WTC11 (cell line): ENCODE measurements around the gene ABR. TPM values are rescaled to one million over a fixed set of nuclear protein-coding genes. Genes with fewer than 3 reads are reported as not detected.

Experiments
- ATAC-seq: fragments of 200-7000 bp; cut with Tn5 transposase; 2 replicates; pipeline ENCODE4 v1.10.0; 2021; ENCODE audit warnings: mild to moderate bottlenecking, moderate library complexity
- CTCF ChIA-PET: fragments of 300-600 bp; sonication (Branson Sonifier 250); formaldehyde crosslinking; loops from one replicate; lab custom pipeline; 2021; ENCODE audit warnings: antibody characterized with exemption; lab: Charles Lee
- POLR2A ChIA-PET: fragments of 350-600 bp; sonication (Branson Sonifier 250); formaldehyde crosslinking; loops from one replicate; lab custom pipeline; 2021; ENCODE audit warnings: antibody characterized with exemption; lab: Charles Lee
- DNase-seq: peaks from one replicate; pipeline ENCODE4 v3.0.0; 2021; ENCODE audit warnings: low spot score
- H3K27ac Mint-ChIP-seq: 2 replicates; pipeline ENCODE4 v1.8.0; 2021; ENCODE audit warnings: mixed read lengths
- H3K27me3 Mint-ChIP-seq: 2 replicates; pipeline ENCODE4 v1.8.0; 2021; ENCODE audit warnings: low read depth, mild to moderate bottlenecking, moderate library complexity, mixed read lengths
- H3K36me3 Mint-ChIP-seq: 2 replicates; pipeline ENCODE4 v1.8.0; 2021; ENCODE audit warnings: mixed read lengths
- H3K4me1 Mint-ChIP-seq: 2 replicates; pipeline ENCODE4 v1.8.0; 2022; ENCODE audit warnings: mixed read lengths
- H3K4me3 Mint-ChIP-seq: 2 replicates; pipeline ENCODE4 v1.8.0; 2021; ENCODE audit warnings: mild to moderate bottlenecking, moderate library complexity, mixed read lengths
- H3K9me3 Mint-ChIP-seq: 2 replicates; pipeline ENCODE4 v1.8.0; 2021; ENCODE audit warnings: mixed read lengths
- ATF2 ChIP-seq: sonication (generic); formaldehyde crosslinking; IDR thresholded peaks from 2 replicates; pipeline ENCODE4 v1.8.1; 2022; ENCODE audit warnings: low read depth, missing genetic modification reagents, borderline replicate concordance
- CBFB ChIP-seq: sonication (generic); formaldehyde crosslinking; IDR thresholded peaks from 2 replicates; pipeline ENCODE4 v1.8.1; 2022; ENCODE audit warnings: mild to moderate bottlenecking, low read depth, missing genetic modification reagents
- CDX4 ChIP-seq: fragments of 250-450 bp; sonication (Bioruptor Pico); IDR thresholded peaks from 2 replicates; pipeline ENCODE4 v1.9.0; 2021; ENCODE audit warnings: moderate library complexity, mild to moderate bottlenecking, inconsistent platforms, borderline replicate concordance
- CREB1 ChIP-seq: sonication (generic); formaldehyde crosslinking; IDR thresholded peaks from 2 replicates; pipeline ENCODE4 v1.8.0; 2023; ENCODE audit warnings: mild to moderate bottlenecking, missing genetic modification reagents
- ETV6 ChIP-seq: sonication (generic); formaldehyde crosslinking; IDR thresholded peaks from 2 replicates; pipeline ENCODE4 v1.8.1; 2022; ENCODE audit warnings: mild to moderate bottlenecking, missing genetic modification reagents
- FOXJ3 ChIP-seq: sonication (generic); formaldehyde crosslinking; IDR thresholded peaks from 2 replicates; pipeline ENCODE4 v1.9.0; 2021; ENCODE audit warnings: missing genetic modification reagents, mild to moderate bottlenecking, borderline replicate concordance
- FOXK1 ChIP-seq: sonication (generic); formaldehyde crosslinking; IDR thresholded peaks from 2 replicates; pipeline ENCODE4 v1.8.0; 2022; ENCODE audit warnings: mild to moderate bottlenecking, moderate library complexity, missing genetic modification reagents
- FOXP1 ChIP-seq: sonication (generic); formaldehyde crosslinking; IDR thresholded peaks from 2 replicates; pipeline ENCODE4 v1.8.0; 2022; ENCODE audit warnings: missing genetic modification reagents, mild to moderate bottlenecking, moderate library complexity, borderline replicate concordance
- MAX ChIP-seq: sonication (generic); formaldehyde crosslinking; IDR thresholded peaks from 2 replicates; pipeline ENCODE4 v1.8.0; 2022; ENCODE audit warnings: mild to moderate bottlenecking, missing genetic modification reagents
- NFE2L1 ChIP-seq: sonication (generic); formaldehyde crosslinking; IDR thresholded peaks from 2 replicates; pipeline ENCODE4 v1.8.1; 2023; ENCODE audit warnings: missing genetic modification reagents
- NFYB ChIP-seq: sonication (generic); formaldehyde crosslinking; conservative IDR thresholded peaks from 2 replicates; pipeline ENCODE4 v1.8.0; 2022; ENCODE audit warnings: low read depth, missing genetic modification reagents
- PREB ChIP-seq: sonication (generic); formaldehyde crosslinking; IDR thresholded peaks from 2 replicates; pipeline ENCODE4 v1.8.1; 2022; ENCODE audit warnings: mild to moderate bottlenecking, missing genetic modification reagents, moderate library complexity, borderline replicate concordance
- ZBTB43 ChIP-seq: sonication (generic); formaldehyde crosslinking; IDR thresholded peaks from 2 replicates; pipeline ENCODE4 v1.8.1; 2023; ENCODE audit warnings: mild to moderate bottlenecking, missing genetic modification reagents
- ZNF138 ChIP-seq: sonication (generic); formaldehyde crosslinking; conservative IDR thresholded peaks from 2 replicates; pipeline ENCODE4 v1.8.1; 2022; ENCODE audit warnings: mild to moderate bottlenecking, moderate library complexity, missing genetic modification reagents
- ZNF532 ChIP-seq: fragments of 250-450 bp; sonication (Bioruptor Pico); IDR thresholded peaks from 2 replicates; pipeline ENCODE4 v1.9.0; 2021; ENCODE audit warnings: mild to moderate bottlenecking, borderline replicate concordance
- total RNA-seq: library from RNA; stranded (reverse); gene quantifications from 3 replicates; pipeline ENCODE4 v1.2.3, GENCODE V29; 2021
- TF ChIP-seq, protein P1 (sequence below): sonication (generic); formaldehyde crosslinking; IDR thresholded peaks from 2 replicates; pipeline ENCODE4 v1.8.1; 2022; ENCODE audit warnings: mild to moderate bottlenecking, moderate library complexity, missing genetic modification reagents
- TF ChIP-seq, protein P2 (sequence below): sonication (generic); formaldehyde crosslinking; IDR thresholded peaks from 2 replicates; pipeline ENCODE4 v1.8.1; 2023; ENCODE audit warnings: mild to moderate bottlenecking, missing genetic modification reagents, moderate library complexity
- TF ChIP-seq, protein P3 (sequence below): sonication (generic); formaldehyde crosslinking; IDR thresholded peaks from 2 replicates; pipeline ENCODE4 v1.8.1; 2023; ENCODE audit warnings: mild to moderate bottlenecking, missing genetic modification reagents

Gene ABR
- total RNA-seq, 1 experiment from 2014 or later: 38.0 TPM

DNA sequence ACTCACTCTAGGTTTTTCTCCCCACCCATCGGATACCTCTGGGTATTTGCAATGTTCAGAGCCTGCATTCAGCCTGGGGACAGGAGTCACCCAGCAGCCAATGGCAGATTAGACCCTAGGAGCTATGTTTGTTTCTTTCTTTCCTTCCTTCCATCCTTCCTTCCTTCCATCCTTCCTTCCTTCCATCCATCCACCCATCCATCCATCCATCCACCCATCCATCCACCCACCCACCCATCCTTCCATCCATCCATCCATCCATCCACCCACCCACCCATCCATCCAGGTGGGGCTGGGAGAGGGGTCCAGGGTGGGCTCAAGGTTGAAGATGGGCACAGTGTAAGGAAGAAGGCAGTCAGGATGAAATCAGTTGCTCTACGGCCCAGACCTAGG, 142.9 kb downstream of the ABR start (continued):
- no peak for TF ChIP-seq FOXP1 (CRISPR knock-in tag)
- no peak for TF ChIP-seq FOXK1
- TF ChIP-seq, protein P1, sequence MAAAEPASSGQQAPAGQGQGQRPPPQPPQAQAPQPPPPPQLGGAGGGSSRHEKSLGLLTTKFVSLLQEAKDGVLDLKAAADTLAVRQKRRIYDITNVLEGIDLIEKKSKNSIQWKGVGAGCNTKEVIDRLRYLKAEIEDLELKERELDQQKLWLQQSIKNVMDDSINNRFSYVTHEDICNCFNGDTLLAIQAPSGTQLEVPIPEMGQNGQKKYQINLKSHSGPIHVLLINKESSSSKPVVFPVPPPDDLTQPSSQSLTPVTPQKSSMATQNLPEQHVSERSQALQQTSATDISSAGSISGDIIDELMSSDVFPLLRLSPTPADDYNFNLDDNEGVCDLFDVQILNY: no peak
- TF ChIP-seq CREB1 (CRISPR knock-in tag): no peak
- no peak for TF ChIP-seq ZNF532 (CRISPR knock-in tag)

- Mint-ChIP-seq H3K4me3 (no peak overlapping the region), H3K9me3 (no peaks in the 10 kb centered on the region), H3K27me3 (peaks cover 12% of the 10 kb centered on the region), H3K36me3 (no peaks in the 10 kb centered on the region), H3K27ac (no peak overlapping the region), H3K4me1 (peaks cover 8% of the 10 kb centered on the region)
- ChIA-PET POLR2A (no interaction called here), CTCF (interaction anchor here (2.4 to 5.4 kb wide), 2 partner anchors 20 to 22 kb away, joined by 9 to 29 read pairs; no protein-coding TSS in a partner anchor)
- DNase-seq (no peak), ATAC-seq (no peak)
- TF ChIP-seq NFE2L1: no peak
- no peak for TF ChIP-seq NFYB (CRISPR knock-in tag)
- TF ChIP-seq, protein P2, sequence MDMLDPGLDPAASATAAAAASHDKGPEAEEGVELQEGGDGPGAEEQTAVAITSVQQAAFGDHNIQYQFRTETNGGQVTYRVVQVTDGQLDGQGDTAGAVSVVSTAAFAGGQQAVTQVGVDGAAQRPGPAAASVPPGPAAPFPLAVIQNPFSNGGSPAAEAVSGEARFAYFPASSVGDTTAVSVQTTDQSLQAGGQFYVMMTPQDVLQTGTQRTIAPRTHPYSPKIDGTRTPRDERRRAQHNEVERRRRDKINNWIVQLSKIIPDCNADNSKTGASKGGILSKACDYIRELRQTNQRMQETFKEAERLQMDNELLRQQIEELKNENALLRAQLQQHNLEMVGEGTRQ (CRISPR knock-in tag): no peak
- TF ChIP-seq FOXK1: no peak
- TF ChIP-seq ZNF138 (CRISPR knock-in tag): no peak
- TF ChIP-seq CDX4: no peak
- TF ChIP-seq MAX: no peak
Measured at GRCh38 chr17:1036171-1036844, 143.5 kb downstream of the ABR start.

DNA sequence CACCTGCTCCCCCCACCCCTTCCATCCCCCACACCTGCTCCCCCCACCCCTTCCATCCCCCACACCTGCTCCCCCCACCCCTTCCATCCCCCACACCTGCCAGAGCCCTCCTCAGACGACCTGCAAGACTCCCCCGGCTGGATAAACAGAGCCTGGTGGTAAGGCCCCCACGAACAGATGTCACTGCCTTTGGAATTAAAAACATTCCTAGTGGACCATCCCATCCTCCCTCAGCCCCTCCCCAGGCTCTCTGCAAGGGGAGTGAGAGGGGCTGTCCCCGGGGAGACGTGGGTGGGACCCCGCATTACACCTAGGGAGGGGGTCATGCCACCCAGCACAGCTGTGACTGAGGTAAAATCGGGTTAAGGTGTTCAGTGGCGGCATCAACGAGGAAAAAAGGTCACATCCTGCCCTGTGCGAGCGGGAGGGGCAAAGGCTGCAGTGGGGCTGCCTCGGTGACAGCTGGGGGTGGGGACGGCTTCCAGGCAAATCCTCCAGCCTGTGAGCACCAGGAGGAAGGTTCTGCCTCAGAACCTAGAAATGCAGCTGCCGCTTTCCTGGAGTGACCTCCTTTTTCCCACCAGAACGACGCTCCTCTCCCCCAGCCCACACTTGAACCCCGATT, 144.1 kb downstream of the ABR start:
- no peak for ATAC-seq
- CTCF ChIA-PET: interaction anchor here (2.4 to 5.4 kb wide), 2 partner anchors 20 to 22 kb away, joined by 9 to 29 read pairs; no protein-coding TSS in a partner anchor
- TF ChIP-seq, protein P3, sequence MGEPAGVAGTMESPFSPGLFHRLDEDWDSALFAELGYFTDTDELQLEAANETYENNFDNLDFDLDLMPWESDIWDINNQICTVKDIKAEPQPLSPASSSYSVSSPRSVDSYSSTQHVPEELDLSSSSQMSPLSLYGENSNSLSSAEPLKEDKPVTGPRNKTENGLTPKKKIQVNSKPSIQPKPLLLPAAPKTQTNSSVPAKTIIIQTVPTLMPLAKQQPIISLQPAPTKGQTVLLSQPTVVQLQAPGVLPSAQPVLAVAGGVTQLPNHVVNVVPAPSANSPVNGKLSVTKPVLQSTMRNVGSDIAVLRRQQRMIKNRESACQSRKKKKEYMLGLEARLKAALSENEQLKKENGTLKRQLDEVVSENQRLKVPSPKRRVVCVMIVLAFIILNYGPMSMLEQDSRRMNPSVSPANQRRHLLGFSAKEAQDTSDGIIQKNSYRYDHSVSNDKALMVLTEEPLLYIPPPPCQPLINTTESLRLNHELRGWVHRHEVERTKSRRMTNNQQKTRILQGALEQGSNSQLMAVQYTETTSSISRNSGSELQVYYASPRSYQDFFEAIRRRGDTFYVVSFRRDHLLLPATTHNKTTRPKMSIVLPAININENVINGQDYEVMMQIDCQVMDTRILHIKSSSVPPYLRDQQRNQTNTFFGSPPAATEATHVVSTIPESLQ (CRISPR knock-in tag): no peak
- TF ChIP-seq ETV6 (CRISPR knock-in tag) (no peak), CBFB (CRISPR knock-in tag) (no peak), PREB (CRISPR knock-in tag) (no peak), ZBTB43 (CRISPR knock-in tag) (no peak), FOXJ3 (CRISPR knock-in tag) (no peak), ATF2 (no peak)

More for the DNA sequence above, 144.1 kb downstream of the ABR start:
- Mint-ChIP-seq H3K4me3 (no peak overlapping the region), H3K9me3 (no peaks in the 10 kb centered on the region), H3K27me3 (peaks cover 17% of the 10 kb centered on the region), H3K27ac (no peak overlapping the region), H3K36me3 (no peaks in the 10 kb centered on the region), H3K4me1 (peaks cover 8% of the 10 kb centered on the region)
- no peak for DNase-seq
- POLR2A ChIA-PET: no interaction called here
